22Rv1 (cell line): ENCODE results near the gene GGA2.
"Not testable (repeated sequence)": the region's sequence is repeated elsewhere in the genome, so short reads cannot be mapped to it uniquely, and the experiment has no call there.

ENCODE experiments used
- H3K27ac ChIP-seq: fragments of 450-650 bp; 2 replicates; pipeline ENCODE4 v1.5.1; 2017
- ZFX ChIP-seq: fragments of 450-650 bp; IDR thresholded peaks from 2 replicates; pipeline ENCODE4 v1.6.1; 2017; ENCODE audit warnings: antibody characterized with exemption, borderline replicate concordance
- TF ChIP-seq, protein P1 (sequence below): fragments of 450-650 bp; IDR thresholded peaks from 2 replicates; pipeline ENCODE4 v1.5.1; 2017; ENCODE audit warnings: mild to moderate bottlenecking

Gene GGA2

DNA sequence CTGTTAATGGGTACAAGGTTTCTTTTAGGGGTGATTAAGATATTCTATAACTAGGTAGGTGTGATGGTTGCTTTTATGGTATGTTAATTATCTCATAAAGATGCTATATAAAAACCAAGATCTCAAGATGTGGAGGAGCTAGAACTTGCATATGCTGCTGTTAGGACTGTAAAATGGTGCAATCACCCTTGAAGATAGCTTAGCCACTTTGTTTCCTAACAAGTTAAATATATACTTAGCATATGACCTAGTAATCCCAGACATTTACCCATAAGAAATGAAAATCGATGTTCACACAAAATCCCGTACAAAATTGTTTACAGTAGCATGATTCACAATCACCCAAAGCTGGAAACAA lies 25.1 kb downstream of the GGA2 start:
- TF ChIP-seq, protein P1, sequence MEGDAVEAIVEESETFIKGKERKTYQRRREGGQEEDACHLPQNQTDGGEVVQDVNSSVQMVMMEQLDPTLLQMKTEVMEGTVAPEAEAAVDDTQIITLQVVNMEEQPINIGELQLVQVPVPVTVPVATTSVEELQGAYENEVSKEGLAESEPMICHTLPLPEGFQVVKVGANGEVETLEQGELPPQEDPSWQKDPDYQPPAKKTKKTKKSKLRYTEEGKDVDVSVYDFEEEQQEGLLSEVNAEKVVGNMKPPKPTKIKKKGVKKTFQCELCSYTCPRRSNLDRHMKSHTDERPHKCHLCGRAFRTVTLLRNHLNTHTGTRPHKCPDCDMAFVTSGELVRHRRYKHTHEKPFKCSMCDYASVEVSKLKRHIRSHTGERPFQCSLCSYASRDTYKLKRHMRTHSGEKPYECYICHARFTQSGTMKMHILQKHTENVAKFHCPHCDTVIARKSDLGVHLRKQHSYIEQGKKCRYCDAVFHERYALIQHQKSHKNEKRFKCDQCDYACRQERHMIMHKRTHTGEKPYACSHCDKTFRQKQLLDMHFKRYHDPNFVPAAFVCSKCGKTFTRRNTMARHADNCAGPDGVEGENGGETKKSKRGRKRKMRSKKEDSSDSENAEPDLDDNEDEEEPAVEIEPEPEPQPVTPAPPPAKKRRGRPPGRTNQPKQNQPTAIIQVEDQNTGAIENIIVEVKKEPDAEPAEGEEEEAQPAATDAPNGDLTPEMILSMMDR: no peak
- no peak for TF ChIP-seq ZFX
- H3K27ac ChIP-seq: no peak overlapping the region

DNA sequence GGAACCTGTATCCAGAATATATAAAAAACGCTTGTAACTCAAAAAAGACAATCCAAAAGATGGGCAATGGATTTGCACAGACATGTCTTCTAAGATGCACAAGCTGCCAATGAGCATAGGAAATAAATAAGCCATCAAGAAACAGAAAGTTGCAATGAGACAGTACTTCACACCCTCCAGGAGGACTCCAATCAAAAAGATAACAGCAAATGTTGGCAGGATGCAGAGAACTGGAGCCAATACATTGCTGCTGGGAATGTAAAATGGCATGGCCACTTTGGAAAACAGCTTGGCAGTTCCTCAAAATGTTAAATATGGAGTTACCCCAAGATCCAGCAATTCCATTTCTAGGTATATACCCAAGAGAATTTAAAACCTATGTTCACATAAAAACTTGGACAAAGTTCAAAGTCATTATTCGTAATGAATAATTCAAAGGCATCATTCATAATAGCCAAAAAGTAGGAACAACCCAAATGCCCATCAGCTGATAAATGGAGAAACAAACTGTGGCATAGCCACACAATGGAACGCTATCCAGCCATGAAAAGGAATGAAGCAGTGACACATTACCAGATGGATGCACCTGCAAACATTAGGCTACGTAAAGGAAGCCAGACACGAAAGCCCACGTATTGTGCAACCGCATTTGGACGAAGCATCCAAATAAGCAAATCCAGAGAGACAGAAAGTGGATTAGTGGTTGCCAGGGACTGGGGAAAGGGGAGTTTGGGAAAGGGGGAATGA lies 25.6 kb downstream of the GGA2 start:
- TF ChIP-seq, protein P1: no peak
- TF ChIP-seq ZFX: no peak
- H3K27ac ChIP-seq: no peak overlapping the region

DNA sequence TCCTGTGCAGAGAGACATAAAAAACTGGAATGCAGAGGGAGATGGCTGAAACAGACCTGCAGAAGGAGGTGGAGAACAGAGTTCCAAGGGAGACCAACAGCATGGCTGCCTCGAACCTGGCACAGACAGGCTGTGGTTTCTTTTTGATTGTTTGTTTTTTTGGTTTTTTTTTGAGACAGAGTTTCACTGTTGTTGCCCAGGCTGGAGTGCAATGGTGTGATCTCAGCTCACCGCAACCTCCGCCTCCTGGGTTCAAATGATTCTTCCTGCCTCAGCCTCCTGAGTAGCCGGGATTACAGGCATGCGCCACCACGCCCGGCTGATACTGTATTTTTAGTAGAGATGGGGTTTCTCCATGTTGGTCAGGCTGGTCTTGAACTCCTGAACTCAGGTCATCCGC lies 26.8 kb downstream of the GGA2 start:
- H3K27ac ChIP-seq: not testable (repeated sequence)

DNA sequence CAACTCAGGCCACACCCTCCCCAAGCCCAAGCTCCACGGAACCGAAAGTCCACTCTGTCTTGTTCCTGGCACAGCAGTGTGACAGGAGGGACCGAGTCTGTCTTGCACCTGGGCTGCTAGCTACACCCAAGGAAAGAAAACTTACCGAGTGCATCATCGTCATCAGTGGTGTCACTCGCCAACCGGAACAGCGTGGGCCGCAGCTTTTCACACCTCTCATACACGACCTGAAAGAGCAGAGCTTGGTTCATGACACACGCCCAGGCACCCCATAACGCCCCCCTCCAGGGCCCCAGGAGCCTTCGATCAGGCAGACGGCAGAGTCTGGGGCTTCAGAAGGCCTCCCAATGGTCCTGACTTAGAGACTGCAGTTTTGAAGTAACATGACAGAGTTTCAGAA lies 27.5 kb downstream of the GGA2 start:
- H3K27ac ChIP-seq: no peak overlapping the region
- TF ChIP-seq, protein P1: no peak
- TF ChIP-seq ZFX: no peak

DNA sequence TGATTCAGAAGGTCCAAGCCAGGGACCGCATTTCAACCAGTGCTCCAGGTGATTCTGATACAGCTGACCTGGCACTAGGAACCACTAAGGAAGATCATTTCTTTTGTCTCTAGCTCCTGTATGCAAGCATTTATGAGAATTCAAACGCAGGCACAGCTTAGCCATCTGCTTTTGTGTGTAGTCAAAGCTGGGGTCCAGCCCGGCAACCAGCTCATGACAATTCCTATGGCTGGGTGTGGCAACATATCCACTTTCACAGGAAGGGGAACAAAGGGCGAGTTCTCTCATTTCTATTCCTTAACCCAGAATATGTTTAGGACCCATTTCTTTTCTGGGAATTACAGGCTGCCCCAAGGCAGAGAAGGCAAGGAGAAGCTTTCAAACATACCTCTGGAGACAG lies 30.0 kb downstream of the GGA2 start:
- no peak for TF ChIP-seq ZFX
- TF ChIP-seq, protein P1: no peak
- H3K27ac ChIP-seq: no peak overlapping the region

DNA sequence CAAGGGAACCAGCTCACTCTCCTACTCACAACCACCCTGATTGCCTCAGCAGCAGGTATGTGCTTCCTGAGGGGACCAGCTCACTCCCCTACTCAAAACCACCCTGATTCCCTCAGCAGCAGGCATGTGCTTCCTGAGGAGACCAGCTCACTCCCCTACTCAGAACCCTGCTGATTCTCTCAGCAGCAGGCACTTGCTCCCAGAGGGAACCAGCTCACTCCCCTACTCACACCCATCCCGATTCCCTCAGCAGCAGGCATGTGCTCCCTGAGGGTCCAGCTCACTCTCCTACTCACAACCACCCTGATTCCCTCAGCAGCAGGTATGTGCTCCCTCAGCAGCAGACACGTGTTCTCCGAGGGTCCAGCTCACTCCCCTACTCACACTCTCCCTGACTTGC lies 31.2 kb downstream of the GGA2 start:
- TF ChIP-seq ZFX: no peak
- TF ChIP-seq, protein P1: no peak

DNA sequence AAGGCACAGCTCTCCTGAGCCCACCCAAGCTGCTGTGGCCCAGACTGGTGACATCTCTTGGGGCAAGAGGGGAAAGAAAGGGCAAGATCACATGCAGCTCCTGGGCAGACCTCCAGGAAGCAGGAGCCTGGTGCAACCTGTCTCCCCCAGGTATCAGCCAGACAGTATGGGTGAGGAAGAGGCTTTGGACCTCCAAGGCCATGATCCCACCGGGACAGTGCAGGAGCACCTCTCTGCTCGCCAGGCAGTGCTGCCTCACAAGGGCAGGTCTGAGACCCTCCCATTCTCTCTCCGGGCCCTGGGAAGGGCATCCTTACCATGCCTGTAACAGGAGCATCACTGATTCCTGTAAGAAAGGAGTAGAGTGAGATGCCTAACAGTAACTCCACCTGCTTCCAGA lies 31.7 kb downstream of the GGA2 start:
- TF ChIP-seq, protein P1: no peak
- TF ChIP-seq ZFX: no peak
- no peak overlapping the region for H3K27ac ChIP-seq

More for the DNA sequence above, 31.2 kb downstream of the GGA2 start:
- no peak overlapping the region for H3K27ac ChIP-seq

DNA sequence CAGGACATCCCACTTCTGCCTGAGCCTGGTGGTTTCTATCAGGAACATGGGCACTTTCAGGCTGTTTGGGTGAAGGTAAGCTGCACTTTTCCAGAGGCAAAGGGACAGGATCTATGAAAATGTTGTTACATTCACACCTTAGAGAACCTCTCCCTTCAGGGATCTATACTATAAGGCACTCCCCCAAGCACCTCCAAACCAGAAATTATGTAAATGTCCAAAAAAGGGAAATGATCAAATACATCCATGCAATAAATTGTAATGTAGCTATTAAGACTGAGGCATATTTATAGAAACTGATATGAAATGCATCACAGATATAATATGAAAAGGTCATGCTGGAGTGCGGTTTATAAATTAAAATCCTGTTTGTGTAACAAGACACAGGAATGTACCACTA lies 34.0 kb downstream of the GGA2 start:
- TF ChIP-seq, protein P1: no peak
- no peak for TF ChIP-seq ZFX
- no peak overlapping the region for H3K27ac ChIP-seq
